Measurements from ENCODE around the gene CHCHD6.

CHCHD6 gene

GRCh38 chr3:126834596-126835471 is 130.8 kb downstream of the CHCHD6 start:
- DNase-seq = no peak

DNA sequence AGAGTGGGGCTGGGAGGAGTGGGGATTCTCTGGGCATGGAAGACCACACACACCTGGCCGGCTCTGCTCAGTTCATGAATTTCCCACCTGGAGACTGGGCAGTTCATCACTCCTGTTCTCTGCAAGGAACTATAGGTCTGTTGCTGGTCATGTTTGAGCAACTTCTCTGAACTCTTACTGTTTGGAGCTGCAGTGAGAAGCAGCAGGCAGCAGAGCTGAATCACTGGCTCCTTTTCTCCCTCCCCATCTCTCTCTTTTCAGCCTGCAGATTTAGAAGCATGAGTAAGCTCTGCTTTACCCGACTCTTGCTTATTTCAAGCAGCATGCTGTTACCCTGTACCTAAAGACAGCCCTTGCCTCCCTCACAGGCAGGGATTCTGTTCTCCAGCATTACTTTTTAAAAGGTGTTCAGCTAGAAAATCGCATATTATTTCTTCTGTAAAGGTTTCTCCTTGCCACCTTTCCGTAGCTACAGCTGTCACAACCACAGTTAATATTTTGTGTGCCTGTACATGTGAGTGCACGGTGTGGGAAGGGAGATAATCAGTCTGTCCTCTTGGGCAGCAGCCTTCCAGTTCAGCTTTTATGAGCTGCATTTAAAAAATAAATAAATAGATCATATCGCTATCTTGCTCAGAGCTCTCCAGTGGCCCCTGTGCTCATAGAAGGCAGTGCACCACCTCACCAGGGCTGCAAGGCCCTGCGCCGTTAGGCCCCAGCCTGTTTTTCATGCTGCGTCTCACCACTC is 131.6 kb downstream of the CHCHD6 start:
- no peak for DNase-seq

DNA sequence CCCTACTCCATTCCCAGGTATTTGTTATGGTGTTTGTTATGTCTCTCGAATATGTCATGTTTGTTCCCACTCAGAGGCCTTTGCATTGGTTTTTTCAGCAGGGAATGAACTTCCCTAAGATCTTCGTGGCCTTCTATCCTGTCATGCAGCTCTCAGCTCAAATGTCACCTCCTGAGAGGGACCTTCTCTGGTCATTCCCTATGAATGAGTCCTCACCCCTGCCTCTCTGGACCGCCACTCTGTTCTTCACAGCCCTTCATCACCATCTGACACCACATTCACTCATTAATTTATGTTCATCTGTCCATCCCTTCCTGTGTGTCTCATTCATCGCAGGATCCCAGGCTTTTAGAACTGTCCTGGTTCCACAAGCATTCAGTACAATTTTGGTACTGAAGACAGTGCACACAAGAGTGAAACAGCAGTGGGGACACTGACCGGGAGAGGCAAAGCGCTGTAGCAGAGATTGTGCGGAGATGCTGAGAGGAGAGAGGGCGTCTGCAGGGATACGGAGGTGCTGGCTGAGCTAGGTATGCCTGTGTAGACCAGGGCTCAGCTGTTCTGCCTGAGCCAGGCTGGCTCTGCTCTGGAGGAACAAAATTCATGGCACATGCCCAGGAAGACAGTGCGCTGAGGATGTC is 132.3 kb downstream of the CHCHD6 start:
- DNase-seq = no peak

DNA sequence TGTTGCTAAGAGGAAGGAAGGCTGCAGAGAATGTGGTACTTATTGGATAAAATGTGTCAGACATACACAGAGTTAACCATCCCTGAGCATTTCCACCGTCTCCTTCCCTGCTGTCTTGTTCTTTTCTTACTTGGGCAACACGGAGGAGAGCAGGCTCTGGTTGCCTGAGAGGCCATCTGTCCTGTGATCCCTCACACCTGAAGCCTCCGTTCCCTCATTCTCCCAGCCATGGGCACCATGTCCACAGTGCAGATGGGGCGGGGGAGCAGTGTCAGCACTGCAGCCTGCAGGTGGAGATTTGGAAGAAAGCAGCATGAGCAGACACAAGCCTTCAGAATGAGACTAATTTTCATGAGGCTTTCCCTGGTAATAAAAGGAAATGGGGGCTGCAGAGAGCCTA is 133.7 kb downstream of the CHCHD6 start:
- no peak for DNase-seq

- DNase-seq = no peak
These were observed 142.1 kb downstream of the CHCHD6 start for GRCh38 chr3:126845920-126846715.

DNA sequence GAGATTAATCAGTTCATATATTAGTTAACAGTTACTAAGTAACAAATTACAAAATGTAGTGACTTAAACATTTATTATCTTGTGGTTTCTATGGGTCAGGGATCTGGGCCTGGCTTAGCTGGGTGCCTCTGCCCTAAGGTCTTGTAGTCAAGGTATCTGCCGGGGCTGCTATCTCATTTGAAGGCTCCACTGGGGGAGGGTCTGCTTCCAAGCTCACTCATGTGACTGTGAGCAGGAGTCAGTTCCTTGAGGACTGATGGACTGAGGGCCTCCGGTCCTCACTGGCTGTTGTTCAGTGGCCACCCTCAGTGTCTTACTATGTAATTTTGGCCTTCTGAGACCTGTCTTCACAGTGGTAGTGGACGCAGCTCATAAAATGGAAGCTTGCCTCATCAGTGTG is 143.0 kb downstream of the CHCHD6 start:
- DNase-seq = no peak

GRCh38 chr3:126848991-126849390 is 145.0 kb downstream of the CHCHD6 start:
- no peak for DNase-seq

GRCh38 chr3:126849768-126850167 is 145.7 kb downstream of the CHCHD6 start:
- no peak for DNase-seq

DNA sequence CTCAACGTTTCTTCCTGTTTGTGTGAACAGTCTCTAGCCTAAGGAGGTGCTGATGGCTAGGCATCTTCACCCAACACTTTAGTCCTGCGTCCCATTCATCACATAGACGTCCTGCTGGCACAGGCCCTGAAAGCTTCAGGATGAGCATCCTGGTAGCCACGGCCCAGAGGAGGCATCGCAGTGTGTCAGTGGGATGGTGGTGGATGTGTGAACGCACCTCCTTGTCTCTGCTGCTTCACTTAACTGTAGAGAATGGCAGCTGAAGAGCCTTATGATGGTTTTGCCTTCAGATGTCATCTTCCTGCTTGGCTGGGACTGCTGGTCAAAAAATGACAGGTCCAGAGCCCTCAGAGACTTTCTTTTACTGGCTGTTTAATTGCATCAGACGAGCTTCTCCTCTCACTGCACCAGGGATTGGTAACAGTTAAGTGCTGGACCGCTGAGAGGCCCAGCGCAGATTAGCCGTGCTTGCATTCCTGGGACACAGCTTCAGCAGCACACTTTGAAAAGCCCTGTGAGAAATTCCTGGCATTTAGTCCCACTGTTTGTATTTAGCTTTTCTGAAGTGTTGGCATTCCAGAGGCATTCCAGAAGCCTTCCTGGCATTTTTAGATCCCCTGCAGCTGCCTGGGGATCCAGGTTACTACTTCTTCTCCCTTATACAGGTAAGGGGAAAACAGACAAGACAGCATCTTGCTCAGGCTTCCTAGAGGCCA is 146.5 kb downstream of the CHCHD6 start:
- DNase-seq = no peak

DNA sequence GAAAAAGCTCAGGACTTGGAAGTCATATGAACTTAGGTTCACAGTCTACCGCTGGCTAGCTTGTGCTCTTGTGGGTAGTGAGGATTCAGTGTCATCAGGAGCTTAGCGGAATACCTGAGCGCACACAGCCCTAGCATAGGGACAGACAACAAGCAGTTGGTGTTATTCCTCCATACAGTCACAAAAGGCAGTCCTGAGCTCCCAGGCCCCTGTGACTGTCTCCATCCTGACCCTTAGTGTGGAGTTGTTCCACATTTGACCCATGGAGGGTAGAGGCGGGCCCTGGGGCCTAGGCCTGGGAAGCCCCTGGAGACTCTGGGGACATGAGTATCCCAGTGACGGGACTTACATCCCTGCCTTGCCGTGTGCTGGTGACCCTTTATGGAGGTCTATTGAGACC is 147.3 kb downstream of the CHCHD6 start:
- no peak for DNase-seq

GRCh38 chr3:126851934-126852333 is 147.9 kb downstream of the CHCHD6 start:
- DNase-seq = no peak

DNA sequence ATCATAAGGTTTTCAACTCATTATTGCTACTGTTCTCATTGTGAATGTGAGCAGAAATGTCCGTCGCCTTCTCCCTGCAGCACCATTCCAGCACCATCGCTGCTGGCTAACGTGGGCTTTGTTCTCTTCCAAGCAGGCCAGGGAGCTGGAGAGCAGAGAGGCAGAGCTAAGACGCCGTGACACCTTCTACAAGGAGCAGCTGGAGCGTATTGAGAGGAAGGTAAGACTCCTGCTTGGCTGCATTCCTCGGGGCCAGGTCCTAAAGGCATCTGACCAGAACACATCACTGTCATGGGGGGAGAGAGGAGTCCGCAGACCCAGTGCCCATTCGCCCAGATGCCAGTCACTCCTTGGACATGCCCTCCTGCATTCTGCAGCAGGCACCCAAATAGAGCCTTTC is 148.5 kb downstream of the CHCHD6 start:
- no peak for DNase-seq

- DNase-seq = no peak
These were observed 150.6 kb downstream of the CHCHD6 start for GRCh38 chr3:126854666-126855065.

- DNase-seq = no peak
These were observed 151.3 kb downstream of the CHCHD6 start for GRCh38 chr3:126855374-126855773.

- no peak for DNase-seq
These were observed 153.9 kb downstream of the CHCHD6 start for GRCh38 chr3:126857928-126858327.

DNA sequence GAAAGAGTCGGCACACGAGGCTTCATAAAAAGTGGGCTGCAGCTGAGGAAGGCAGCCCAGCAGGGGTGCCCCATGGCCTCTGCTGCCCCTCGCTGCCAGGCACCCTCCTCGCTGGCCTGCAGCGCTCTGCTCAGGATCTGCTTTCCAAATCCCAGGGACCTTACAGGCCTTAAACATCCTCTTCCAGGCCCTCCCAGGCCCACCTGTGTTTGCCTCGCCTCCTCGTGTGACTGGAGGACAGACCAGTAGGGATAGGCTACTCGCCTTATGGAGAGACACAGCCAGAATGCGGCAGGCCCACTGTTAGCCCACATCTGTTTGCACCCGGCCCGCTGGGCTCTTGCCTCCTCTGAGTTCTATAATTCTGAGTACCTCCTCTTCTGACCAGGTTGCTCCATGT is 154.4 kb downstream of the CHCHD6 start:
- no peak for DNase-seq

DNA sequence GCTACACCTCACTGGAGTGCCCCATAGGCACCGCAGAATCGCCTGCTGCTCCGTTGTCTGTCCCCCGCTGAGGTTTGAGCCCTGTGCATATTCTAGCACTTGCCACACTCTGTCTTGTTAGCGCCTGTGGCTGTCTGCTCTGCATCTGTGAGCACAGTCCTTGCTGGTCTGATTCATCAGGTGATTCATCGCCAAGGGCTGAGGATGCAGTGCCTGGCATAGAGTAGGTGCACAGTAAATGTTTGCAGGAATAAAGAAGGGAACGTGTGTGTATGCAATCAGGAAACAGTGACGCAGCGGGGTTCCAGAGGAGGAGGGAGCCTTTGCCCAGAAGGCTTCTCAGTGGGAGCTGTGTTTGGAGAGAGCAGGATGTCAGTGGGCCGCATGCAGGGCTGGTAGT is 154.8 kb downstream of the CHCHD6 start:
- DNase-seq = no peak

DNA sequence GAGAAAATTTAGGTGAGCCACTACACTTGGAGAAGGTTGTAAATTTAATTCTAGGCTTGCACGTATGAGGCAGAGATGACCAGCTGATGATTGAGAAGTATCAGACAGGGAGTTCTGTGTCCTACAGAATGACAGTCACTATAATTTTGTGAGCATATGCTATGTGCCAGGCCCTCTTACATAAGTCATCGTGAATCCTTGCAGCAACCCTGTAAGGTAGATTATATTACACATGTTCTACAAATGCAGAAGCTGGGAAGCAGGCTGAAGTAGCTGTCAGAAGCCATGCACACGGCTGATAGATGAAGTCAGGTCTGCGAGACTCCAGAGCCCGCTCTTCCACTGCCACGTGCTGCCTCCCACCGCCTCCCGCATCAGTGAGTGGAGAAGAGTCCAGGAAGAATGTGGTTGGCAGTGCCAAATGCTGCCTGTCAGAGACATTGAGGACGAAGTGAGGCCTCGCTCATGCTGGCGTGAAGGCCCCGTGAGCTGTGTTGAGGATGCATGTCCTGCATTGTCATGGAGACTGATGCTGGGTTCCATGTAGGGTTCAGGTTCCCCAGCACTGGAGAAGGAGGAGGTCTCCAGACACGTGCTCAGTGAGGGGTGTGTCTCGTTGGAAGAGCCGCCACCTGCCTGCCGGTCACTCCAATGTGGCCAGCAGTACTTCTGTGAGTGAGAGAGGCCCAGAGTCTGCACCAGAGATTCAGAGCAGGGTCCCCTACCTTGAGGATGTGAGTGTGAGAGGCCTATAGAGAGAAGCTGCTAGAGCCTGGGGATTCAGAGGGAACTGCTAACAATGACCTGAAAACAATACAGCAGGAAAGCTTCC is 155.6 kb downstream of the CHCHD6 start:
- DNase-seq = no peak

- DNase-seq = no peak
These were observed 161.7 kb downstream of the CHCHD6 start for GRCh38 chr3:126865736-126866135.

DNA sequence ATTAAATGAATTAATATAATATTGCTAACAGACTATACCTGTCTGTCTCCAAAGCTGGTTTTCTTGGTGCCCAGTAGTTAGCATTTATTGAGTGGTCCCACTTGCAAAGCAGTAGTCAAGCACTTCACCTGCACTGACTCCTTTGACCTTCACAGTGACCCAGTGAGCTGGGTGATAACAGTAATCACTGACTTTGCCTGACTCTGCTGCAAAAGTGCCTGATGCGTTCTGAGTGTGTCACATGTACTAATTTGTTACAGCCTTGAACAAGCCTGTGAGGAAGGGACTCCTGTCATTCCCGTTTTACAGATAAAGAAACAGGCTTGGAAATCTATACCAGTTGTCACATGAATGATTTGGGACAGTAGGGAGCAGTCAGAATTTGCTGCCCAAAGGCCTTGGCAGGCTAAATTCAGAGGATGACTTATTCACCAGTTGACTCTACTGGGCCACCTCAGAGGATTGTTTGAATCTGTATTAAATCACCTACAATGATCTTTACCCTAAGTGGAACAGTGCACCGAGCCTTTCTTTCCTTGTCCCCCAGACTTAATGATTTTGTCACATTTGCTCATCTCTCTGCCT is 162.2 kb downstream of the CHCHD6 start:
- DNase-seq = no peak

Measured in hematopoietic multipotent progenitor cell treated with erythropoietin and hydrocortisone succinate and interleukin-3 and kit ligand, for 8 days (in vitro differentiated cells).